HepG2 (cell line): ENCODE results near the gene GRK5. TPM values are rescaled to one million over a fixed set of nuclear protein-coding genes. Genes with fewer than 3 reads are reported as not detected.

ENCODE experiments used
- ATAC-seq: fragments of 200-7000 bp; cut with Tn5 transposase; 3 replicates; pipeline ENCODE4 v1.9.1; 2020; ENCODE audit warnings: mild to moderate bottlenecking, moderate library complexity
- BruUV-seq: library from RNA; stranded (reverse); fragments of 400-500 nt; replicated peaks from 2 replicates; lab custom pipeline; 2021; lab: Mats Ljungman, UMichigan
- CTCF ChIA-PET: fragments of 300-600 bp; formaldehyde crosslinking; extraction: SDS; loops from one replicate; lab custom pipeline; 2021; ENCODE audit warnings: low total read pairs, inconsistent platforms, low intra/inter-chr PET ratio; lab: Yijun Ruan, JAX
- POLR2A ChIA-PET: fragments of 350-600 bp; sonication (Branson Sonifier 250); formaldehyde crosslinking; loops from one replicate; lab custom pipeline; 2020; ENCODE audit warnings: antibody characterized with exemption, inconsistent platforms; lab: Yijun Ruan, JAX
- DNase-seq: peaks from one replicate; pipeline ENCODE4 v3.0.0-alpha.2; 2015; ENCODE audit warnings: low spot score
- FAIRE-seq: peaks from 3 replicates; lab custom pipeline; 2011; peaks lifted over from hg19 to GRCh38; lab: Jason Lieb, UNC
- H2AFZ ChIP-seq: one replicate; pipeline ENCODE4 v1.6.1; 2011; ENCODE audit warnings: low read length, inconsistent platforms
- H3K27ac ChIP-seq: fragments of 300-600 bp; 3 replicates; pipeline ENCODE4 v1.8.0; 2011; ENCODE audit warnings: mixed run types, mild to moderate bottlenecking, mixed read lengths, low read length, inconsistent platforms; ENCODE audit not compliant: insufficient read depth; ENCODE audit errors: extremely low read length
- H3K27me3 ChIP-seq, 2 experiments: fragments of 200-600 bp in 1 of 2; 2 replicates in 1 of 2; 3 replicates in 1 of 2; pipeline versions ENCODE4 v1.6.0 to v1.8.0; 2011; ENCODE audit warnings: low read length in 2 of 2, mild to moderate bottlenecking in 2 of 2, moderate library complexity in 2 of 2, inconsistent platforms in 1 of 2; ENCODE audit not compliant: insufficient read depth in 2 of 2, control insufficient read depth in 1 of 2
- H3K36me3 ChIP-seq, 2 experiments: fragments of 200-600 bp in 1 of 2; replicated peaks in 1 of 2; 2 replicates in 1 of 2; 3 replicates in 1 of 2; pipeline versions ENCODE4 v1.5.1 to v1.8.0; 2011; ENCODE audit warnings: low read length in 2 of 2, inconsistent platforms in 1 of 2; ENCODE audit not compliant: insufficient read depth in 2 of 2, control insufficient read depth in 1 of 2
- H3K4me1 ChIP-seq: 2 replicates; pipeline ENCODE4 v1.5.1; 2012; ENCODE audit warnings: low read length, inconsistent platforms; ENCODE audit not compliant: insufficient read depth
- H3K4me2 ChIP-seq: 2 replicates; pipeline ENCODE4 v1.6.0; 2011; ENCODE audit warnings: low read depth, low read length, inconsistent platforms
- H3K4me3 ChIP-seq, 3 experiments: fragments of 200-600 bp in 1 of 3; sonication (generic), shearing (Covaris generic) in 1 of 3; replicated peaks in 1 of 3; 2 replicates each; pipeline ENCODE4 v1.5.1; 2011 to 2016; ENCODE audit warnings: low read length in 3 of 3, inconsistent platforms in 2 of 3, low read depth in 2 of 3, mild to moderate bottlenecking in 2 of 3, control low read depth in 1 of 3, mixed read lengths in 1 of 3; ENCODE audit not compliant: insufficient read depth in 1 of 3
- H3K79me2 ChIP-seq: one replicate; pipeline ENCODE4 v1.6.1; 2011; ENCODE audit warnings: low read length, inconsistent platforms; ENCODE audit not compliant: insufficient read depth
- H3K9ac ChIP-seq: 2 replicates; pipeline ENCODE4 v1.6.0; 2011; ENCODE audit warnings: mild to moderate bottlenecking, low read depth, low read length, inconsistent platforms; ENCODE audit not compliant: insufficient read depth
- H3K9me3 ChIP-seq: 2 replicates; pipeline ENCODE4 v1.5.1; 2012; ENCODE audit warnings: mild to moderate bottlenecking, low read length
- H4K20me1 ChIP-seq: 2 replicates; pipeline ENCODE4 v1.6.0; 2011; ENCODE audit warnings: inconsistent platforms, mild to moderate bottlenecking, low read length, moderate library complexity; ENCODE audit not compliant: insufficient read depth
- DRAP1 ChIP-seq: IDR thresholded peaks from 2 replicates; pipeline ENCODE4 v1.6.1; 2016; ENCODE audit warnings: missing genetic modification reagents, missing compliant biosample characterization
- GABPB1 ChIP-seq: IDR thresholded peaks from 2 replicates; pipeline ENCODE4 v1.6.1; 2016; ENCODE audit warnings: mild to moderate bottlenecking, missing genetic modification reagents, moderate library complexity, missing compliant biosample characterization
- HNF1A ChIP-seq, 2 experiments: sonication (generic) in 1 of 2; formaldehyde crosslinking in 1 of 2; IDR thresholded peaks; 2 replicates each; pipeline versions ENCODE4 v1.4.0 to v1.6.1; 2016 to 2020; ENCODE audit warnings: borderline replicate concordance in 1 of 2, low read depth in 1 of 2, mild to moderate bottlenecking in 1 of 2, missing genetic modification reagents in 1 of 2
- JUNB ChIP-seq: sonication (generic); formaldehyde crosslinking; IDR thresholded peaks from 2 replicates; pipeline ENCODE4 v1.8.0; 2022; ENCODE audit warnings: missing genetic modification reagents, mild to moderate bottlenecking, borderline replicate concordance
- NFKB2 ChIP-seq: sonication (generic); formaldehyde crosslinking; IDR thresholded peaks from 2 replicates; pipeline ENCODE4 v1.4.0; 2020; ENCODE audit warnings: missing genetic modification reagents, borderline replicate concordance
- PHF5A ChIP-seq: IDR thresholded peaks from one replicate; pipeline ENCODE4 v1.6.1; 2018; ENCODE audit warnings: low read depth, missing genetic modification reagents; ENCODE audit not compliant: unreplicated experiment
- SKI ChIP-seq: fragments of 450-650 bp; IDR thresholded peaks from one replicate; pipeline ENCODE4 v1.6.1; 2018; ENCODE audit warnings: mild to moderate bottlenecking; ENCODE audit not compliant: partially characterized antibody
- TSC22D2 ChIP-seq: sonication (generic); formaldehyde crosslinking; IDR thresholded peaks from 2 replicates; pipeline ENCODE4 v1.5.1; 2020; ENCODE audit warnings: missing genetic modification reagents, mild to moderate bottlenecking, borderline replicate concordance
- WIZ ChIP-seq: sonication (generic); formaldehyde crosslinking; IDR thresholded peaks from 2 replicates; pipeline ENCODE4 v1.5.1; 2020; ENCODE audit warnings: mild to moderate bottlenecking, missing genetic modification reagents
- ZBTB14 ChIP-seq: sonication (generic); formaldehyde crosslinking; IDR thresholded peaks from 2 replicates; pipeline ENCODE4 v1.4.0; 2020; ENCODE audit warnings: missing genetic modification reagents
- ZBTB25 ChIP-seq: IDR thresholded peaks from 2 replicates; pipeline ENCODE4 v1.6.1; 2018; ENCODE audit warnings: missing genetic modification reagents
- ZFX ChIP-seq: sonication (generic); formaldehyde crosslinking; IDR thresholded peaks from 2 replicates; pipeline ENCODE4 v1.4.0; 2020; ENCODE audit warnings: mild to moderate bottlenecking, low read depth, missing genetic modification reagents, moderate library complexity
- ZNF782 ChIP-seq: sonication (generic); formaldehyde crosslinking; IDR thresholded peaks from 2 replicates; pipeline ENCODE4 v1.4.0; 2020; ENCODE audit warnings: missing genetic modification reagents, mild to moderate bottlenecking, borderline replicate concordance
- WGBS: methylation state at CpG from one replicate; pipeline ENCODE4 v1.1.6; 2017; ENCODE audit warnings: low lambda C conversion rate; 5-methylcytosine and 5-hydroxymethylcytosine counted together
- in situ Hi-C: cut with HindIII; loops from 2 replicates; pipeline ENCODE4 v1.10.0; 2017; ENCODE audit warnings: low pct_unique_long_range_greater_than_20kb; ENCODE audit not compliant: extremely low pct_ligation_motif_present
- intact Hi-C: fragments of 100-400 bp; cut with micrococcal nuclease; formaldehyde crosslinking; loops from one replicate; pipeline ENCODE4 v1.10.0; 2022; ENCODE audit not compliant: unreplicated experiment
- polyA plus RNA-seq, 8 experiments: library from polyadenylated mRNA; depleted of rRNA in 3 of 8; stranded (reverse) in 7 of 8; unstranded in 1 of 8; fragments of >200 nt; fragmentation: Illumina TruSeq in 4 of 8; extraction: Trizol in 4 of 8; gene quantifications; 2 replicates each; pipeline versions ENCODE4 v1.2.1 to v1.2.3, GENCODE V29; 2011 to 2016; ENCODE audit warnings: low read depth in 4 of 8, missing spikeins in 1 of 8, mixed read lengths in 1 of 8; ENCODE audit not compliant: insufficient read depth in 1 of 8
- total RNA-seq, 5 experiments: library from RNA; depleted of rRNA; stranded (reverse); fragments of >200 nt; fragmentation: Illumina TruSeq; extraction: Trizol; gene quantifications; 2 replicates each; pipeline ENCODE4 v1.2.3, GENCODE V29; 2016; ENCODE audit warnings: low read depth in 1 of 5

The GRK5 gene
- total and polyA plus RNA-seq, 2 of the 13 experiments (the other 11 are each of a cell fraction or from before 2014, with no cell fraction given) = 10.4 to 12.6 TPM

GRCh38 chr10:119323085-119324016 is 116.0 kb downstream of the GRK5 start:
- H3K4me3 ChIP-seq = peak overlapping the region; percentile 31 to 71 (median 32)
- H4K20me1 ChIP-seq = no peaks in the 10 kb centered on the region
- no peaks in the 10 kb centered on the region for H3K27me3 ChIP-seq
- peaks cover 66% of the 10 kb centered on the region for H3K4me1 ChIP-seq
- CTCF ChIA-PET = no interaction called here
- BruUV-seq = TSS peak; percentile 66
- DNase-seq (peak; percentile 74), FAIRE-seq (peak; percentile 97), ATAC-seq (peak; percentile 89)
- H3K36me3 ChIP-seq = 0 out of 5 replicates have a peak, but pooled peaks cover under 1 to 2% of the 10 kb centered on the region in 2 experiments
- H3K9ac ChIP-seq = peak overlapping the region; percentile 54
- H3K27ac ChIP-seq = peak overlapping the region; percentile 75
- intact Hi-C loops = loop anchor here (1.0 to 2.0 kb wide), 2 partner anchors 71 to 115 kb away; no protein-coding TSS in a partner anchor
- no peaks in the 10 kb centered on the region for H3K9me3 ChIP-seq
- peak overlapping the region; percentile 12 for H2AFZ ChIP-seq
- 5% methylated on average over 16 of the region's 16 CpGs for WGBS
- peak overlapping the region; percentile 86 for H3K4me2 ChIP-seq
- H3K79me2 ChIP-seq = peaks cover 16% of the 10 kb centered on the region
- POLR2A ChIA-PET = interaction anchor here (0.9 to 5.3 kb wide), 17 partner anchors 8 to 124 kb away, joined by 3 to 60 read pairs (median 5); partner anchors contain the start of gene GRK5
- in situ Hi-C loops = no loop called here
- TF ChIP-seq HNF1A (IDR thresholded peaks at IDR 0.05; ENCODE audit: low read depth) (peak; percentile 94), HNF1A (CRISPR knock-in tag; IDR thresholded peaks at IDR 0.05; ENCODE audit: borderline replicate concordance) (peak; percentile 92), TSC22D2 (CRISPR knock-in tag) (no peak), JUNB (no peak), WIZ (CRISPR knock-in tag) (no peak), ZBTB14 (no peak), ZFX (CRISPR knock-in tag) (0 out of 2 replicates have a peak, but pooled peaks have one; percentile 33), GABPB1 (no peak), ZNF782 (CRISPR knock-in tag) (peak; percentile 63; the same call in 1 of the 2 replicates), DRAP1 (CRISPR knock-in tag) (peak; percentile 13; the same call in 1 of the 2 replicates), NFKB2 (CRISPR knock-in tag) (peak; percentile 59; the same call in 1 of the 2 replicates), SKI (peak; percentile 12), ZBTB25 (CRISPR knock-in tag) (0 out of 2 replicates have a peak, but pooled peaks have one; percentile 21), PHF5A (no peak)
